ENCODE results near the gene SERINC5.
"Not testable (repeated sequence)": the region's sequence is repeated elsewhere in the genome, so short reads cannot be mapped to it uniquely, and the experiment has no call there.

SERINC5 gene

GRCh38 chr5:80206282-80206681 lies 49.6 kb downstream of the SERINC5 start:
- in situ Hi-C loops (cut with MboI; ENCODE audit: low pct_unique_long_range_greater_than_20kb, low sequenced_read_pairs, unreplicated experiment): no loop called here
- no peak for DNase-seq (ENCODE audit: low spot score)
- TF ChIP-seq CTCF (IDR thresholded peaks at IDR 0.05; ENCODE audit: extremely low read depth, insufficient read depth, missing control alignments): no peak

GRCh38 chr5:80205846-80206245 lies 50.0 kb downstream of the SERINC5 start:
- no peak for TF ChIP-seq CTCF (IDR thresholded peaks at IDR 0.05; ENCODE audit: extremely low read depth, insufficient read depth, missing control alignments)
- in situ Hi-C loops (cut with MboI; ENCODE audit: low pct_unique_long_range_greater_than_20kb, low sequenced_read_pairs, unreplicated experiment): no loop called here
- no peak for DNase-seq (ENCODE audit: low spot score)

- TF ChIP-seq CTCF (IDR thresholded peaks at IDR 0.05; ENCODE audit: extremely low read depth, insufficient read depth, missing control alignments): peak; percentile 11
- DNase-seq (ENCODE audit: low spot score): no peak
- in situ Hi-C loops (cut with MboI; ENCODE audit: low pct_unique_long_range_greater_than_20kb, low sequenced_read_pairs, unreplicated experiment): no loop called here
These were observed 50.8 kb downstream of the SERINC5 start for GRCh38 chr5:80204808-80205614.

- DNase-seq (ENCODE audit: low spot score); in situ Hi-C loops (cut with MboI; ENCODE audit: low pct_unique_long_range_greater_than_20kb, low sequenced_read_pairs, unreplicated experiment): not testable (repeated sequence)
These were observed 54.1 kb downstream of the SERINC5 start for GRCh38 chr5:80201763-80202162.

- no peak for TF ChIP-seq CTCF (IDR thresholded peaks at IDR 0.05; ENCODE audit: extremely low read depth, insufficient read depth, missing control alignments)
- in situ Hi-C loops (cut with MboI; ENCODE audit: low pct_unique_long_range_greater_than_20kb, low sequenced_read_pairs, unreplicated experiment): no loop called here
- no peak for DNase-seq (ENCODE audit: low spot score)
These were observed 56.9 kb downstream of the SERINC5 start for GRCh38 chr5:80198920-80199319.

GRCh38 chr5:80198399-80198798 lies 57.4 kb downstream of the SERINC5 start:
- in situ Hi-C loops (cut with MboI; ENCODE audit: low pct_unique_long_range_greater_than_20kb, low sequenced_read_pairs, unreplicated experiment): no loop called here
- TF ChIP-seq CTCF (IDR thresholded peaks at IDR 0.05; ENCODE audit: extremely low read depth, insufficient read depth, missing control alignments): no peak
- DNase-seq (ENCODE audit: low spot score): no peak

GRCh38 chr5:80195837-80196400 lies 59.9 kb downstream of the SERINC5 start:
- in situ Hi-C loops (cut with MboI; ENCODE audit: low pct_unique_long_range_greater_than_20kb, low sequenced_read_pairs, unreplicated experiment): no loop called here
- no peak for TF ChIP-seq CTCF (IDR thresholded peaks at IDR 0.05; ENCODE audit: extremely low read depth, insufficient read depth, missing control alignments)
- DNase-seq (ENCODE audit: low spot score): no peak

Measured in GM13977 (cell line).